ENCODE measurements around the gene SLC30A5. TPM values are rescaled to one million over a fixed set of nuclear protein-coding genes. Genes with fewer than 3 reads are reported as not detected.
"Not testable (repeated sequence)": the region's sequence is repeated elsewhere in the genome, so short reads cannot be mapped to it uniquely, and the experiment has no call there.

The SLC30A5 gene
- total RNA-seq (10 to 100 TPM; 25.7 to 36.7 (median 32.1) TPM), polyA plus RNA-seq (10 to 100 TPM; 17.9 to 24.9 TPM)
- long read RNA-seq, donor 1, full-length matches to known transcripts = 59 of 79 reads
- long read RNA-seq, donor 1, partial matches to known transcripts = 4 of 79 reads
- long read RNA-seq, donor 1, other reads (novel, unspliced or antisense) = 16 of 79 reads
- long read RNA-seq, donor 2, full-length matches to known transcripts = 73 of 96 reads
- long read RNA-seq, donor 2, partial matches to known transcripts = 2 of 96 reads
- long read RNA-seq, donor 2, other reads (novel, unspliced or antisense) = 21 of 96 reads
- long read RNA-seq, donor 3, full-length matches to known transcripts = 31 of 54 reads
- long read RNA-seq, donor 3, partial matches to known transcripts = 6 of 54 reads
- long read RNA-seq, donor 3, other reads (novel, unspliced or antisense) = 17 of 54 reads

GRCh38 chr5:69093771-69094482 is at the start of gene SLC30A5:
Gene SLC30A5, plus strand, starts transcription at chr5:69094014. Its CDS starts 242 bp downstream, at chr5:69094256.
- no peaks in the 10 kb centered on the region for H3K27me3 ChIP-seq
- DNase-seq (peak; percentile 99), ATAC-seq (peak; percentile 100)
- no peaks in the 10 kb centered on the region for H3K9me3 ChIP-seq
- H3K4me3 ChIP-seq = peak within 1 kb of the TSS; percentile 68 to 100 (median 83)
- peaks cover 0 to 36% (median 0%) of the 10 kb centered on the region in 9 donors for H3K36me3 ChIP-seq
- intact Hi-C loops (cut with DNase I) = loop anchor here in 7 of 10 donors (2.0 to 10.0 kb wide), 11 partner anchors 49 to 273 kb away; partner anchors contain the start of genes CCDC125 (in 4 of the 7), AK6 (in 3 of the 7), RAD17 (in 3 of the 7) and TAF9 (in 3 of the 7)
- peaks cover 4 to 38% (median 22%) of the 10 kb centered on the region in 9 donors for H3K4me1 ChIP-seq
- WGBS, 2 donors = 0 to 1% methylated on average over 67 to 79 of the region's 79 CpGs
- peak; percentile 86 to 99 (median 93) for TF ChIP-seq CTCF (IDR thresholded peaks at IDR 0.05)
- H3K27ac ChIP-seq = peak within 1 kb of the TSS; percentile 86 to 99 (median 96)

GRCh38 chr5:69045213-69045612 is 48.6 kb upstream of the SLC30A5 start:
- 92 to 94% methylated on average over 6 of the region's 6 CpGs for WGBS, 2 donors
- not testable (repeated sequence) for H3K27ac ChIP-seq, H3K27me3 ChIP-seq, H3K4me1 ChIP-seq, H3K36me3 ChIP-seq, ATAC-seq, H3K4me3 ChIP-seq, H3K9me3 ChIP-seq, DNase-seq
- intact Hi-C loops (cut with DNase I) = loop anchor here in 5 of 10 donors (5.0 to 10.0 kb wide), 6 partner anchors 42 to 292 kb away; partner anchors contain the start of genes CCDC125 (in 1 of the 5) and SLC30A5 (in 1 of the 5)

- intact Hi-C loops (cut with DNase I) = loop anchor here in 5 of 10 donors (5.0 to 10.0 kb wide), 6 partner anchors 41 to 291 kb away; partner anchors contain the start of genes CCDC125 (in 1 of the 5) and SLC30A5 (in 1 of the 5)
- H3K9me3 ChIP-seq = no peaks in the 10 kb centered on the region
- H3K36me3 ChIP-seq = no peaks in the 10 kb centered on the region
- H3K27me3 ChIP-seq = no peaks in the 10 kb centered on the region
- no peak for TF ChIP-seq CTCF (IDR thresholded peaks at IDR 0.05)
- DNase-seq (no peak), ATAC-seq (no peak)
- 92 to 94% methylated on average over 8 of the region's 8 CpGs for WGBS, 2 donors
- peaks cover 0 to 6% (median 0%) of the 10 kb centered on the region in 9 donors for H3K4me1 ChIP-seq
- H3K27ac ChIP-seq = no peak overlapping the region
- no peak overlapping the region for H3K4me3 ChIP-seq
Observed at GRCh38 chr5:69046375-69046957, 47.3 kb upstream of the SLC30A5 start.

- ATAC-seq (no peak), DNase-seq (no peak)
- H3K4me3 ChIP-seq = no peak overlapping the region
- intact Hi-C loops (cut with DNase I) = loop anchor here in 5 of 10 donors (5.0 to 10.0 kb wide), 6 partner anchors 39 to 289 kb away; partner anchors contain the start of genes CCDC125 (in 1 of the 5) and SLC30A5 (in 1 of the 5)
- no peaks in the 10 kb centered on the region for H3K36me3 ChIP-seq
- peak in 4 of 9 donors; percentile 16 to 33 (median 28) for TF ChIP-seq CTCF (IDR thresholded peaks at IDR 0.05)
- 16 to 28% methylated on average over 3 of the region's 3 CpGs for WGBS, 2 donors
- H3K27me3 ChIP-seq = no peaks in the 10 kb centered on the region
- no peaks in the 10 kb centered on the region for H3K9me3 ChIP-seq
- no peak overlapping the region for H3K27ac ChIP-seq
- H3K4me1 ChIP-seq = peaks cover 0 to 6% (median 0%) of the 10 kb centered on the region in 9 donors
Observed at GRCh38 chr5:69048230-69048629, 45.6 kb upstream of the SLC30A5 start.

All from heart right ventricle (tissue), 16 donors.